Measurements from ENCODE around the gene EXOSC2. TPM values are rescaled to one million over a fixed set of nuclear protein-coding genes. Genes with fewer than 3 reads are reported as not detected.

Gene EXOSC2
- total RNA-seq, 4 donors from 2014 or later = 9.3 to 21.7 (median 12.0) TPM

GRCh38 chr9:130666393-130667119 lies 27.0 kb upstream of the EXOSC2 start:
- Histone ChIP-seq H3K27me3 (peaks cover 45 to 64% (median 58%) of the 10 kb centered on the region in 3 donors), H3K27ac (no peak overlapping the region), H3K36me3 (no peaks in the 10 kb centered on the region), H3K4me1 (peaks cover 2 to 20% of the 10 kb centered on the region in 2 donors), H3K4me3 (no peak overlapping the region), H3K9me3 (no peaks in the 10 kb centered on the region)
- in situ Hi-C loops (cut with MboI; ENCODE audit: low sequenced_read_pairs in 4 of 4) (no loop called here), intact Hi-C loops (cut with DNase I; ENCODE audit: low total_unique reads) (no loop called here)
- DNase-seq = no peak
- ATAC-seq = no peak
- TF ChIP-seq POLR2A (IDR thresholded peaks at IDR 0.05) = no peak
- TF ChIP-seq CTCF (IDR thresholded peaks at IDR 0.05 in 4 of 5, conservative IDR thresholded peaks at IDR 0.05 in 1 of 5) = no peak

GRCh38 chr9:130667120-130667435 lies 26.5 kb upstream of the EXOSC2 start:
- intact Hi-C loops (cut with DNase I; ENCODE audit: low total_unique reads) = no loop called here
- no peak overlapping the region for H3K4me3 ChIP-seq
- H3K36me3 ChIP-seq = no peaks in the 10 kb centered on the region
- H3K4me1 ChIP-seq = peaks cover 0 to 14% of the 10 kb centered on the region in 2 donors
- TF ChIP-seq CTCF (IDR thresholded peaks at IDR 0.05 in 4 of 5, conservative IDR thresholded peaks at IDR 0.05 in 1 of 5) = no peak
- TF ChIP-seq POLR2A (IDR thresholded peaks at IDR 0.05) = no peak
- H3K27ac ChIP-seq = no peak overlapping the region
- ATAC-seq = no peak
- DNase-seq = no peak
- H3K9me3 ChIP-seq = no peaks in the 10 kb centered on the region
- H3K27me3 ChIP-seq = peaks cover 39 to 59% (median 53%) of the 10 kb centered on the region in 3 donors
- in situ Hi-C loops (cut with MboI; ENCODE audit: low sequenced_read_pairs in 4 of 4) = no loop called here

DNA sequence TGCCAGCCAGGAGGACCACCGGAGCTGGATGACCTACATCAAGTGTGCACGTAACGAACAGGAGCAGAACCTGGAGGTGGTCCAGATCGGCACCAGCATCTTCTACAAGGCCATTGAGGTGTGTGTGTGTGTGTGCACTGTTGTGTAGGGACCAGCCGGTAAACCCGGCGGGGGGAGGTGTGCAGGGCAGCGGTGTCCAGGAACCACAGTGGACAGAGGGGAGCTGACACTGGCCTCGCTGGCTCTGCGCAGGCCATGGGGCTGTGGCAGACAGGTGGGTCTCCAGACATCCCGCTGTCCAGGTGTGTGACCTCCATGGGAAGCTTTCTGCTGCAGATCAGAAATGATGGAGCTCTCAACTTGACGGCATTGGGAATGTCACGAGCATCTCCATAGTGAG lies 25.4 kb upstream of the EXOSC2 start:
- intact Hi-C loops (cut with DNase I; ENCODE audit: low total_unique reads) (no loop called here), in situ Hi-C loops (cut with MboI; ENCODE audit: low sequenced_read_pairs in 4 of 4) (no loop called here)
- H3K27ac ChIP-seq = no peak overlapping the region
- no peaks in the 10 kb centered on the region for H3K36me3 ChIP-seq
- H3K4me1 ChIP-seq = peaks cover 0 to 14% of the 10 kb centered on the region in 2 donors
- no peak overlapping the region for H3K4me3 ChIP-seq
- DNase-seq (no peak), ATAC-seq (no peak)
- peaks cover 28 to 47% (median 41%) of the 10 kb centered on the region in 3 donors for H3K27me3 ChIP-seq
- no peak for TF ChIP-seq CTCF (IDR thresholded peaks at IDR 0.05 in 4 of 5, conservative IDR thresholded peaks at IDR 0.05 in 1 of 5)
- no peak for TF ChIP-seq POLR2A (IDR thresholded peaks at IDR 0.05)
- H3K9me3 ChIP-seq = no peaks in the 10 kb centered on the region

- Histone ChIP-seq H3K36me3 (no peaks in the 10 kb centered on the region), H3K4me3 (no peak overlapping the region), H3K27me3 (peaks cover 24 to 43% (median 37%) of the 10 kb centered on the region in 3 donors), H3K4me1 (peaks cover 0 to 14% of the 10 kb centered on the region in 2 donors), H3K27ac (no peak overlapping the region), H3K9me3 (no peaks in the 10 kb centered on the region)
- intact Hi-C loops (cut with DNase I; ENCODE audit: low total_unique reads) = no loop called here
- ATAC-seq (no peak), DNase-seq (no peak)
- in situ Hi-C loops (cut with MboI; ENCODE audit: low sequenced_read_pairs in 4 of 4) = no loop called here
- TF ChIP-seq POLR2A (IDR thresholded peaks at IDR 0.05) = no peak
- no peak for TF ChIP-seq CTCF (IDR thresholded peaks at IDR 0.05 in 4 of 5, conservative IDR thresholded peaks at IDR 0.05 in 1 of 5)
Observed at GRCh38 chr9:130668659-130669058, 24.9 kb upstream of the EXOSC2 start.

DNA sequence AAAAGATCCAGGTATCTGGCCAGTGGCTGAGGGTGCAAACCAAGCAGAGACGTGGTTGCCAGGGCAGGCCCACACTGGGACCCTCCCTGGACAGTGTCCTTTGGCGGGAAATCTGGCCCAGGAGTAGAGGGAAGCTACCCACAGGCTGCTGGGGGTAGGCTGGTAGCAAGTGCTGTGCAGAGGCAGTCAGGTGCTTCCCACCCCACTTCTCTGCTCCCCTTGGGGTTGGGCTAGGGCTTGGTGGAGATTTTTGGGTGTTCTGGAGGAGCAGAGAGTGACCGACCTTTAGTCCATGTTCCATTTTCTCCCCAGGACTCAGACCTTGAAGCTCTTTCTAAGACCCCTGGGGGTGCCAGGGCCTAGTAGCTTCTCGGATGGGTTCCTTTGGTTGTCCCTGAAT lies 23.6 kb upstream of the EXOSC2 start:
- no peak for ATAC-seq
- in situ Hi-C loops (cut with MboI; ENCODE audit: low sequenced_read_pairs in 4 of 4) = no loop called here

More for the DNA sequence above, 23.6 kb upstream of the EXOSC2 start:
- intact Hi-C loops (cut with DNase I; ENCODE audit: low total_unique reads) = no loop called here
- Histone ChIP-seq H3K36me3 (no peaks in the 10 kb centered on the region), H3K27ac (no peak overlapping the region), H3K4me1 (peaks cover 0 to 5% of the 10 kb centered on the region in 2 donors), H3K27me3 (peaks cover 10 to 30% (median 24%) of the 10 kb centered on the region in 3 donors), H3K9me3 (no peaks in the 10 kb centered on the region), H3K4me3 (no peak overlapping the region)
- DNase-seq = no peak
- TF ChIP-seq POLR2A (IDR thresholded peaks at IDR 0.05) = no peak
- no peak for TF ChIP-seq CTCF (IDR thresholded peaks at IDR 0.05 in 4 of 5, conservative IDR thresholded peaks at IDR 0.05 in 1 of 5)

Measured in gastrocnemius medialis (tissue), 4 donors.